ENCODE data around the gene LAMA2. TPM values are rescaled to one million over a fixed set of nuclear protein-coding genes. Genes with fewer than 3 reads are reported as not detected.

Gene LAMA2
- total and polyA plus RNA-seq, 2 experiments from 2014 or later: 0.91 to 6.4 TPM

DNA sequence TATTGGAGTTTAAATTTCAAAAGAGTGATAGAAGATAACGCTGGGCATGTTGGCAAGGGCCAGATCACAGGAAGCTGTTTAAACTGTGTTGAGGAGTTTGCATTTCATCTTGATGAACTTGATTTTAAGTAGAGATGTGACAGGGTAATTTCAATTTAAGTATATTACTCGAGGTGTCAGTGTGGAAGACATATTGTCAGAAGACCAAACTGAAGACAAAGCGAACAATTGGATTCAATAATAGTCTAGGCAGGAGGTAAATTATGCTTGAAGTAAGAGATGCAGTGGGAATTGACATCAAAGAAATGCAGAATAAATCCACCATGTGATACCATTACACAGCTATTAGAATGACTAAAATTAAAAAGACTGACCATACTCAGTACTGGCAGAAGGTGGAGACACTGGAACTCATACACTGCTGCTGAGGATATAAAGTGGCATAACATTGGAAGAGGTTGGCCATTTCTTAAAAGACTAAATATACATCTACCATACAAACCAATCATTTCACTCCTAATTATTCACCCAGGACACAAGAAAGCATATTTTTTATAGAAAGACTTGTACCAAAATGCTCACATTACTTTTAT, 586.2 kb downstream of the LAMA2 start:
- ATAC-seq (no peak), DNase-seq (ENCODE audit: low spot score) (no peak)
- no peaks in the 10 kb centered on the region for H3K79me2 ChIP-seq (replicated peaks; ENCODE audit: insufficient read depth)
- H4K20me1 ChIP-seq (replicated peaks; ENCODE audit: insufficient read depth): no peaks in the 10 kb centered on the region
- H3K9me2 ChIP-seq (ENCODE audit: insufficient read depth): peaks cover 2% of the 10 kb centered on the region; the same call in 1 of the 2 replicates
- no peak overlapping the region for H3K4me3 Mint-ChIP-seq
- H3K27me3 ChIP-seq (ENCODE audit: insufficient read depth): no peaks in the 10 kb centered on the region
- H3K27ac Mint-ChIP-seq: no peak overlapping the region
- peaks cover 6% of the 10 kb centered on the region; the same call in 1 of the 2 replicates for H3K4me1 ChIP-seq (ENCODE audit: insufficient read depth)
- H3K9me3 Mint-ChIP-seq: no peaks in the 10 kb centered on the region
- no peak overlapping the region for H3K4me2 ChIP-seq
- H3K36me3 ChIP-seq (ENCODE audit: insufficient read depth): no peaks in the 10 kb centered on the region
- no peak overlapping the region for H3K27ac ChIP-seq (ENCODE audit: low read depth)
- no peak overlapping the region for H3K4me3 ChIP-seq
- H3K36me3 Mint-ChIP-seq (ENCODE audit: low read depth): no peaks in the 10 kb centered on the region
- H3F3A ChIP-seq (replicated peaks; ENCODE audit: low read depth): no peaks in the 10 kb centered on the region
- TF ChIP-seq EZH2phosphoT487 (IDR thresholded peaks at IDR 0.05; ENCODE audit: unreplicated experiment): no peak
- TF ChIP-seq, protein P1, sequence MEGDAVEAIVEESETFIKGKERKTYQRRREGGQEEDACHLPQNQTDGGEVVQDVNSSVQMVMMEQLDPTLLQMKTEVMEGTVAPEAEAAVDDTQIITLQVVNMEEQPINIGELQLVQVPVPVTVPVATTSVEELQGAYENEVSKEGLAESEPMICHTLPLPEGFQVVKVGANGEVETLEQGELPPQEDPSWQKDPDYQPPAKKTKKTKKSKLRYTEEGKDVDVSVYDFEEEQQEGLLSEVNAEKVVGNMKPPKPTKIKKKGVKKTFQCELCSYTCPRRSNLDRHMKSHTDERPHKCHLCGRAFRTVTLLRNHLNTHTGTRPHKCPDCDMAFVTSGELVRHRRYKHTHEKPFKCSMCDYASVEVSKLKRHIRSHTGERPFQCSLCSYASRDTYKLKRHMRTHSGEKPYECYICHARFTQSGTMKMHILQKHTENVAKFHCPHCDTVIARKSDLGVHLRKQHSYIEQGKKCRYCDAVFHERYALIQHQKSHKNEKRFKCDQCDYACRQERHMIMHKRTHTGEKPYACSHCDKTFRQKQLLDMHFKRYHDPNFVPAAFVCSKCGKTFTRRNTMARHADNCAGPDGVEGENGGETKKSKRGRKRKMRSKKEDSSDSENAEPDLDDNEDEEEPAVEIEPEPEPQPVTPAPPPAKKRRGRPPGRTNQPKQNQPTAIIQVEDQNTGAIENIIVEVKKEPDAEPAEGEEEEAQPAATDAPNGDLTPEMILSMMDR (conservative IDR thresholded peaks at IDR 0.05; ENCODE audit: low read depth in 2 of 2): 0 out of 4 replicates have a peak, but pooled peaks of 1 of the 2 experiments have one; percentile 12
- no peak overlapping the region for H2AFZ ChIP-seq
- no peaks in the 10 kb centered on the region for H3K27me3 Mint-ChIP-seq (ENCODE audit: insufficient read depth, low read depth, poor library complexity)
- H3K4me1 Mint-ChIP-seq: peaks cover 12% of the 10 kb centered on the region

DNA sequence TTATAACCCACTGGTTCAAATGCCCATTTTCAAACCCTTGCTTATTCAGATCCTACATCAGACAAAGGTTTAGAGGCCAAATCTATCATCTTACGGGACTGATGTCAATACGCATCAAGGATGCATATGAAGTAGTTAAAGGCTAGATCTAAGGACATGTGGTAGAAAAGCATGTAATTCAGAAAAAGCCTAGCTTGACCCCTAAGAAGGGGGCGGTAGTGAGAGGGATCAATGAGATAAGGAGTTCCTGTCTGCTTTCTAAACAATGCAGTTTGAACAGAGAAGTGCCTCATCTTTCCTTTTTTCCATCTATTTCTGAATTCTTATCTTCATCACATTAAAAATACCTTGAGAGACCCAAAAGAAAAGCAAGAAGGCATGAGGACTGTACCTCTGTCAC, 589.3 kb downstream of the LAMA2 start:
- H3K27me3 Mint-ChIP-seq (ENCODE audit: insufficient read depth, low read depth, poor library complexity): no peaks in the 10 kb centered on the region
- Histone ChIP-seq H3K36me3 (ENCODE audit: insufficient read depth) (no peaks in the 10 kb centered on the region), H3K4me2 (no peak overlapping the region)

More for the DNA sequence above, 589.3 kb downstream of the LAMA2 start:
- no peaks in the 10 kb centered on the region for H3K36me3 Mint-ChIP-seq (ENCODE audit: low read depth)
- H3K27ac Mint-ChIP-seq: no peak overlapping the region
- peak; percentile 62 for ATAC-seq
- Histone ChIP-seq H3K9me2 (ENCODE audit: insufficient read depth) (peaks cover 2% of the 10 kb centered on the region; the same call in 1 of the 2 replicates), H3K27ac (ENCODE audit: low read depth) (no peak overlapping the region), H4K20me1 (replicated peaks; ENCODE audit: insufficient read depth) (no peaks in the 10 kb centered on the region), H3K27me3 (ENCODE audit: insufficient read depth) (no peaks in the 10 kb centered on the region), H3F3A (replicated peaks; ENCODE audit: low read depth) (no peaks in the 10 kb centered on the region), H2AFZ (no peak overlapping the region), H3K79me2 (replicated peaks; ENCODE audit: insufficient read depth) (no peaks in the 10 kb centered on the region), H3K4me3 (no peak overlapping the region), H3K4me1 (ENCODE audit: insufficient read depth) (0 out of 2 replicates have a peak, but pooled peaks cover 6% of the 10 kb centered on the region)
- peak; percentile 61 for DNase-seq (ENCODE audit: low spot score)
- no peak overlapping the region for H3K4me3 Mint-ChIP-seq
- TF ChIP-seq, protein P1 (conservative IDR thresholded peaks at IDR 0.05; ENCODE audit: low read depth in 2 of 2): peak; percentile 52 to 54
- TF ChIP-seq EZH2phosphoT487 (IDR thresholded peaks at IDR 0.05; ENCODE audit: unreplicated experiment): no peak
- TF ChIP-seq JUNB (IDR thresholded peaks at IDR 0.05; ENCODE audit: unreplicated experiment): no peak
- TF ChIP-seq NANOG (IDR thresholded peaks at IDR 0.05; ENCODE audit: borderline replicate concordance): no peak
- TF ChIP-seq ZNF331 (CRISPR knock-in tag; IDR thresholded peaks at IDR 0.05; ENCODE audit: low read depth): no peak
- no peak for TF ChIP-seq CREB1 (CRISPR knock-in tag; IDR thresholded peaks at IDR 0.05; ENCODE audit: low read depth)
- TF ChIP-seq STAT1 (IDR thresholded peaks at IDR 0.05; ENCODE audit: unreplicated experiment): no peak
- TF ChIP-seq POLR2AphosphoS5 (IDR thresholded peaks at IDR 0.05; ENCODE audit: low read depth): no peak
- peaks cover 12% of the 10 kb centered on the region for H3K4me1 Mint-ChIP-seq
- H3K9me3 Mint-ChIP-seq: no peaks in the 10 kb centered on the region
